Measurements from ENCODE around the gene PROM1.

Gene PROM1

GRCh38 chr4:16119981-16120380 lies 36.2 kb upstream of the PROM1 start:
- DNase-seq (ENCODE audit: extremely low spot score): no peak
- TF ChIP-seq NFRKB (IDR thresholded peaks at IDR 0.05): no peak
- no peak for TF ChIP-seq BHLHE40 (IDR thresholded peaks at IDR 0.05; ENCODE audit: borderline replicate concordance)
- no peak for TF ChIP-seq SUZ12 (IDR thresholded peaks at IDR 0.05)
- ChIA-PET CTCF (no interaction called here), POLR2A (no interaction called here)

- no peak for DNase-seq (ENCODE audit: extremely low spot score)
- CTCF ChIA-PET: interaction anchor here (0.6 kb wide), 1 partner anchor 9 kb away, joined by 3 read pairs; no protein-coding TSS in a partner anchor
- POLR2A ChIA-PET: no interaction called here
- TF ChIP-seq NFRKB (IDR thresholded peaks at IDR 0.05) (no peak), FOXA1 (IDR thresholded peaks at IDR 0.05) (no peak), SP1 (IDR thresholded peaks at IDR 0.05) (no peak), TARDBP (IDR thresholded peaks at IDR 0.05) (no peak), FOXM1 (IDR thresholded peaks at IDR 0.05; ENCODE audit: borderline replicate concordance) (no peak), PKNOX1 (IDR thresholded peaks at IDR 0.05) (no peak), SUZ12 (IDR thresholded peaks at IDR 0.05) (no peak), BHLHE40 (IDR thresholded peaks at IDR 0.05; ENCODE audit: borderline replicate concordance) (no peak), ARNT (IDR thresholded peaks at IDR 0.05) (no peak), L3MBTL2 (conservative IDR thresholded peaks at IDR 0.05) (no peak), FOXK2 (IDR thresholded peaks at IDR 0.05) (no peak), LEF1 (IDR thresholded peaks at IDR 0.05; ENCODE audit: borderline replicate concordance) (no peak), CTBP1 (IDR thresholded peaks at IDR 0.05; ENCODE audit: borderline replicate concordance) (no peak), ELF4 (IDR thresholded peaks at IDR 0.05) (no peak), ZNF384 (IDR thresholded peaks at IDR 0.05) (no peak)
These were observed 34.3 kb upstream of the PROM1 start for GRCh38 chr4:16118090-16118489.

GRCh38 chr4:16117164-16117563 lies 33.3 kb upstream of the PROM1 start:
- CTCF ChIA-PET: no interaction called here
- POLR2A ChIA-PET: no interaction called here
- TF ChIP-seq FOXK2 (IDR thresholded peaks at IDR 0.05) (no peak), SP1 (IDR thresholded peaks at IDR 0.05) (no peak), TARDBP (IDR thresholded peaks at IDR 0.05) (no peak), CTBP1 (IDR thresholded peaks at IDR 0.05; ENCODE audit: borderline replicate concordance) (no peak)
- DNase-seq (ENCODE audit: extremely low spot score): no peak

DNA sequence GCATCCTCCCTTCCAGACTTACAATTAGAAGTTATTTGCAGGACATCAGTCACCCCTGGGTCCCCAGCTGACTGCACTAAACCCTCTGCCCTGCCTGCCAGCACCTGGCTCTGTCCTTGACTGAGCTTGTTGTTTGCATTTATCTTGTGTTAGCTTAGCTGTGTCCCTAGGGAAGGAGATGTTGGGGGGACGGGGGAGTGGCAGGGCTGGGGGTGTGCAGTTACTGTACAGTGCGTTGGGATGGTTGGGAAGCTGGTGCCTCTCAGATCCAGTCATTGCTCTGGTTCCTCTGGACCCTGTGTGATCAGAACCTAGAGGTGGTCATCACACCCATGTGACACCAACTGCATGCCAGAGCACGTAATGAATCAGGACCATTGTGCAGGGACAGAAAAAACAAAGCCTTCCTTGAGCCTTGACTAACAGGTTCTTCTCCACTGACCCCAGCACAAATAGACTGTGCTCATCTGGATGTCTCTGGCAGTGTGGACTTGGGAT lies 32.7 kb upstream of the PROM1 start:
- POLR2A ChIA-PET: no interaction called here
- no peak for DNase-seq (ENCODE audit: extremely low spot score)
- TF ChIP-seq ZNF384 (IDR thresholded peaks at IDR 0.05) (no peak), TARDBP (IDR thresholded peaks at IDR 0.05) (no peak), FOXM1 (IDR thresholded peaks at IDR 0.05; ENCODE audit: borderline replicate concordance) (no peak), FOXA1 (IDR thresholded peaks at IDR 0.05) (no peak), ELF4 (IDR thresholded peaks at IDR 0.05) (no peak), BHLHE40 (IDR thresholded peaks at IDR 0.05; ENCODE audit: borderline replicate concordance) (no peak), SP1 (IDR thresholded peaks at IDR 0.05) (no peak), ARNT (IDR thresholded peaks at IDR 0.05) (no peak), PKNOX1 (IDR thresholded peaks at IDR 0.05) (no peak), CTBP1 (IDR thresholded peaks at IDR 0.05; ENCODE audit: borderline replicate concordance) (no peak), L3MBTL2 (conservative IDR thresholded peaks at IDR 0.05) (no peak)
- CTCF ChIA-PET: interaction anchor here (1.1 kb wide), 1 partner anchor 89 kb away, joined by 4 read pairs; no protein-coding TSS in a partner anchor

GRCh38 chr4:16116019-16116418 lies 32.2 kb upstream of the PROM1 start:
- no peak for TF ChIP-seq PKNOX1 (IDR thresholded peaks at IDR 0.05)
- TF ChIP-seq NFRKB (IDR thresholded peaks at IDR 0.05): no peak
- TF ChIP-seq BHLHE40 (IDR thresholded peaks at IDR 0.05; ENCODE audit: borderline replicate concordance): no peak
- no peak for TF ChIP-seq TARDBP (IDR thresholded peaks at IDR 0.05)
- no peak for TF ChIP-seq ZNF384 (IDR thresholded peaks at IDR 0.05)
- TF ChIP-seq FOXM1 (IDR thresholded peaks at IDR 0.05; ENCODE audit: borderline replicate concordance): no peak
- TF ChIP-seq L3MBTL2 (conservative IDR thresholded peaks at IDR 0.05): no peak
- TF ChIP-seq SP1 (IDR thresholded peaks at IDR 0.05): no peak
- no peak for TF ChIP-seq SUZ12 (IDR thresholded peaks at IDR 0.05)
- no peak for TF ChIP-seq ELF4 (IDR thresholded peaks at IDR 0.05)
- no peak for TF ChIP-seq LEF1 (IDR thresholded peaks at IDR 0.05; ENCODE audit: borderline replicate concordance)
- ChIA-PET POLR2A (no interaction called here), CTCF (interaction anchor here (1.1 kb wide), 1 partner anchor 90 kb away, joined by 4 read pairs; no protein-coding TSS in a partner anchor)
- no peak for DNase-seq (ENCODE audit: extremely low spot score)

DNA sequence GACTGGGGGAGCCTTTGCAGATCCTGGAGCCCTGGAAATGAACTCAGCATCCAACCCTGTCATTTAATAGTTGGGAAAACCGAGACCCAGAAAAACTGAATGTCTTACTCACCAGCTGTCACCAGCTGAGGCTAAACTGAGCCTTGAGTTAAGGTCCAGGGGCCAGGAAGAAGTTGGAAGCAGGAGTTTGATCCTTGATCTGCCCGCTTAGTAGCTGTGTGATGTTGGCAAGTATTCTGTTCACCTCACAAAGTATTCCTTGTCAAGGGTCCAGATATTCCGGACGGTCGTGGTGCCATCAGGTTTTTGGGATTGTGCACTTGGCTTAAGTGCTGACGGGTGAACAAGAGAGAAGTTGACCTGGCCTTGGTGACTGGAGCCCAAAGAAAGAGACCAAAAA lies 30.7 kb upstream of the PROM1 start:
- POLR2A ChIA-PET: no interaction called here
- TF ChIP-seq LEF1 (IDR thresholded peaks at IDR 0.05; ENCODE audit: borderline replicate concordance) (no peak), SUZ12 (IDR thresholded peaks at IDR 0.05) (no peak), FOXM1 (IDR thresholded peaks at IDR 0.05; ENCODE audit: borderline replicate concordance) (no peak)
- CTCF ChIA-PET: no interaction called here
- no peak for DNase-seq (ENCODE audit: extremely low spot score)

DNA sequence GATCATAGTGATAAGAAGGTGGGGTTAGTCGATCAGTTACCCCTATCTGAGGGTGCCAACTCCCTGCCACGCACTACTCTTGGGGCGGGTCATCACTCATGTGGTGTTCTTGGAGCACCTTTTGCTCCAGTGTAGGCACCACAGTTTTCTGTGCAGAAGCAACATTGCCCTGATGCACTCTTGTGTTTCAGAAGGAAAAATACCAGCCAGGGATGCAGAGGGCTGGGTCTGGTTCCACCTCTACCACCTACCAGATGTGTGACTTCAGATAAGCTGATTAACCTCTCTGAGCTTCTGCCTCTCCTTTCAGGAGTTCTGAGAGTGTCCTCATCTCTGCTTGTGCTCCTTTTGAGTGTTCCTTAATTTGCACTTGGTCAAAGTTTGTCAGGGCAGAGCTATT lies 29.9 kb upstream of the PROM1 start:
- TF ChIP-seq BHLHE40 (IDR thresholded peaks at IDR 0.05; ENCODE audit: borderline replicate concordance) (no peak), FOXA1 (IDR thresholded peaks at IDR 0.05) (no peak), ARNT (IDR thresholded peaks at IDR 0.05) (no peak), LEF1 (IDR thresholded peaks at IDR 0.05; ENCODE audit: borderline replicate concordance) (no peak), PKNOX1 (IDR thresholded peaks at IDR 0.05) (no peak)
- CTCF ChIA-PET: no interaction called here
- DNase-seq (ENCODE audit: extremely low spot score): no peak
- POLR2A ChIA-PET: no interaction called here
